Neural cell (in vitro differentiated cells): ENCODE data around the gene PPIB. TPM values are rescaled to one million over a fixed set of nuclear protein-coding genes. Genes with fewer than 3 reads are reported as not detected.

Source experiments
- H2AFZ ChIP-seq: fragments of 200-600, 300-800 bp; sonication (generic), shearing (Covaris generic); 2 replicates; pipeline ENCODE4 v1.6.0; 2014; ENCODE audit warnings: low read depth, mild to moderate bottlenecking, antibody characterized with exemption, low read length, moderate library complexity
- H3F3A ChIP-seq: fragments of 200-600 bp; shearing (Covaris generic); 2 replicates; pipeline ENCODE4 v1.6.1; 2016; ENCODE audit warnings: mild to moderate bottlenecking, moderate library complexity, mixed read lengths, antibody characterized with exemption, low read length; ENCODE audit not compliant: insufficient read depth, poor library complexity, severe bottlenecking
- H3K27ac ChIP-seq: fragments of 200-600, 300-800 bp; sonication (generic), shearing (Covaris generic); 2 replicates; pipeline ENCODE4 v1.5.1; 2014; ENCODE audit warnings: mild to moderate bottlenecking, low read length, moderate library complexity
- H3K27me3 ChIP-seq: fragments of 300-800, 200-600 bp; sonication (generic), shearing (Covaris generic); 2 replicates; pipeline ENCODE4 v1.6.0; 2014; ENCODE audit warnings: mild to moderate bottlenecking, low read depth, low read length, moderate library complexity; ENCODE audit not compliant: insufficient read depth
- H3K36me3 ChIP-seq: fragments of 300-800, 200-600 bp; sonication (generic), shearing (Covaris generic); 2 replicates; pipeline ENCODE4 v1.5.1; 2014; ENCODE audit warnings: mild to moderate bottlenecking, antibody characterized with exemption, low read length, moderate library complexity; ENCODE audit not compliant: insufficient read depth
- H3K4me2 ChIP-seq: fragments of 300-800, 200-600 bp; sonication (generic), shearing (Covaris generic); 2 replicates; pipeline ENCODE4 v1.6.0; 2014; ENCODE audit warnings: mild to moderate bottlenecking, low read length
- H3K4me3 ChIP-seq: fragments of 300-800, 200-600 bp; sonication (generic), shearing (Covaris generic); 2 replicates; pipeline ENCODE4 v1.5.1; 2014; ENCODE audit warnings: mild to moderate bottlenecking, low read length, moderate library complexity
- H3K79me2 ChIP-seq: fragments of 200-600 bp; shearing (Covaris generic); replicated peaks from 2 replicates; pipeline ENCODE4 v1.6.0; 2014; ENCODE audit warnings: mild to moderate bottlenecking, low read length, moderate library complexity; ENCODE audit not compliant: insufficient read depth
- H3K9ac ChIP-seq: fragments of 300-800, 200-600 bp; sonication (generic), shearing (Covaris generic); 2 replicates; pipeline ENCODE4 v1.6.1; 2016; ENCODE audit warnings: mild to moderate bottlenecking, low read length, mixed read lengths
- H3K9me2 ChIP-seq: fragments of 200-600 bp; shearing (Covaris generic); 2 replicates; pipeline ENCODE4 v1.6.1; 2016; ENCODE audit warnings: mild to moderate bottlenecking, low read length, mixed read lengths; ENCODE audit not compliant: insufficient read depth
- H3K9me3 ChIP-seq: fragments of 200-600, 300-800 bp; sonication (generic), shearing (Covaris generic); 2 replicates; pipeline ENCODE4 v1.6.1; 2016; ENCODE audit warnings: mild to moderate bottlenecking, mixed run types, low read length, moderate library complexity, mixed read lengths
- H4K20me1 ChIP-seq: fragments of 200-600 bp; shearing (Covaris generic); 2 replicates; pipeline ENCODE4 v1.6.1; 2016; ENCODE audit warnings: mild to moderate bottlenecking, mixed run types; ENCODE audit not compliant: insufficient read depth
- EP300 ChIP-seq: fragments of 450-650 bp; conservative IDR thresholded peaks from 2 replicates; pipeline ENCODE4 v1.6.1; 2014; ENCODE audit warnings: antibody characterized with exemption, mild to moderate bottlenecking, moderate library complexity; ENCODE audit not compliant: poor library complexity, severe bottlenecking
- EZH2 ChIP-seq: fragments of 200-600, 300-800 bp; shearing (Covaris generic), sonication (generic); IDR thresholded peaks from 2 replicates; pipeline ENCODE4 v1.6.1; 2014; ENCODE audit warnings: antibody characterized with exemption, low read length, borderline replicate concordance, mild to moderate bottlenecking; ENCODE audit not compliant: insufficient read depth, poor library complexity, severe bottlenecking
- MXI1 ChIP-seq: fragments of 450-650 bp; conservative IDR thresholded peaks from 2 replicates; pipeline ENCODE4 v1.6.1; 2014; ENCODE audit warnings: antibody characterized with exemption, mild to moderate bottlenecking; ENCODE audit not compliant: poor library complexity, severe bottlenecking
- POLR2AphosphoS5 ChIP-seq: IDR thresholded peaks from 2 replicates; pipeline ENCODE4 v1.6.1; 2012
- RAD21 ChIP-seq: fragments of 450-650 bp; conservative IDR thresholded peaks from 2 replicates; pipeline ENCODE4 v1.6.1; 2014; ENCODE audit warnings: antibody characterized with exemption, mild to moderate bottlenecking, moderate library complexity
- SMC3 ChIP-seq: fragments of 450-650 bp; conservative IDR thresholded peaks from 2 replicates; pipeline ENCODE4 v1.6.1; 2014; ENCODE audit warnings: antibody characterized with exemption, mild to moderate bottlenecking, moderate library complexity; ENCODE audit not compliant: poor library complexity
- TAF1 ChIP-seq: IDR thresholded peaks from 2 replicates; pipeline ENCODE4 v1.6.1; 2012; ENCODE audit warnings: low read depth
- polyA plus RNA-seq: library from polyadenylated mRNA; depleted of rRNA; stranded (reverse); fragments of >200 nt; gene quantifications from 2 replicates; pipeline ENCODE4 v1.2.3, GENCODE V29; 2014
- TF ChIP-seq, protein P1 (sequence below): IDR thresholded peaks from 2 replicates; pipeline ENCODE4 v1.6.1; 2012; ENCODE audit warnings: borderline replicate concordance
- TF ChIP-seq, protein P2 (sequence below): fragments of 450-650 bp; IDR thresholded peaks from 2 replicates; pipeline ENCODE4 v1.5.1; 2014; ENCODE audit warnings: antibody characterized with exemption, mild to moderate bottlenecking, moderate library complexity; ENCODE audit not compliant: poor library complexity, severe bottlenecking

PPIB gene
- polyA plus RNA-seq, 1 donor from 2014 or later: 206 TPM

DNA sequence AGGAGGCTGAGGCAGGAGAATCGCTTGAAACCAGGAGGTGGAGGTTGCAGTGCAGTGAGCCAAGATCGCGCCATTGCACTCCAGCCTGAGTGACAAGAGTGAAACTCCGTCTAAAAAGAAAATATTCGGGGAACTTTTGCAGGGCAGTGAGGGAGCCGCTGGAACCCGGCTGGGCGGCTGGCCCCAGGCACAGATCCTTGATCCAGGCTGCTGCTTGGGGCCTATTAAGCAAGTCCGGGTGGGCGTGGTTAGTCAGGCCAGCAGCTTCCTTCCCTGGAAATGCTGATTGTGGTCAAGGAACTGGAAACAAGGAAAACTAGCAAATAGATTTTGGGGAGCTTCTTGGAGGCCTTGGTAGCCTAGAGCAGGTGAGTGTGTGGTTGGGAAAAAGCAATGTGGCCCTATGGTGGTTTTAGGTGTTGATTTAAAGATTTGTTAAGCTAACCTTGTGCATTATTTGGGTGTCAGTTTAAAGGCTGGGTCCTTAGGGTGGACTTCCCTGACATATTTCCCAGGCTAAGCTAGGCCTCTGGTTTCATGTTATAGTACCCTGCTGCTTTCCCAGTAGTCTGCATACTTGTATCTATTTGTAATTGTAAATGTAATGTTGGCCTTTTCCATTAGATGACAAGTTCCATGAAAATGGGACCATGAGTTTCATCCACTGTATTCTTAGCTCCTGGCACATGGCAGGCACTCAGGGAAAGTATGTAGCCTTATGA lies 29.0 kb downstream of the PPIB start:
- no peaks in the 10 kb centered on the region for H3F3A ChIP-seq
- H3K4me2 ChIP-seq: no peak overlapping the region
- no peak for TF ChIP-seq SMC3
- TF ChIP-seq, protein P1, sequence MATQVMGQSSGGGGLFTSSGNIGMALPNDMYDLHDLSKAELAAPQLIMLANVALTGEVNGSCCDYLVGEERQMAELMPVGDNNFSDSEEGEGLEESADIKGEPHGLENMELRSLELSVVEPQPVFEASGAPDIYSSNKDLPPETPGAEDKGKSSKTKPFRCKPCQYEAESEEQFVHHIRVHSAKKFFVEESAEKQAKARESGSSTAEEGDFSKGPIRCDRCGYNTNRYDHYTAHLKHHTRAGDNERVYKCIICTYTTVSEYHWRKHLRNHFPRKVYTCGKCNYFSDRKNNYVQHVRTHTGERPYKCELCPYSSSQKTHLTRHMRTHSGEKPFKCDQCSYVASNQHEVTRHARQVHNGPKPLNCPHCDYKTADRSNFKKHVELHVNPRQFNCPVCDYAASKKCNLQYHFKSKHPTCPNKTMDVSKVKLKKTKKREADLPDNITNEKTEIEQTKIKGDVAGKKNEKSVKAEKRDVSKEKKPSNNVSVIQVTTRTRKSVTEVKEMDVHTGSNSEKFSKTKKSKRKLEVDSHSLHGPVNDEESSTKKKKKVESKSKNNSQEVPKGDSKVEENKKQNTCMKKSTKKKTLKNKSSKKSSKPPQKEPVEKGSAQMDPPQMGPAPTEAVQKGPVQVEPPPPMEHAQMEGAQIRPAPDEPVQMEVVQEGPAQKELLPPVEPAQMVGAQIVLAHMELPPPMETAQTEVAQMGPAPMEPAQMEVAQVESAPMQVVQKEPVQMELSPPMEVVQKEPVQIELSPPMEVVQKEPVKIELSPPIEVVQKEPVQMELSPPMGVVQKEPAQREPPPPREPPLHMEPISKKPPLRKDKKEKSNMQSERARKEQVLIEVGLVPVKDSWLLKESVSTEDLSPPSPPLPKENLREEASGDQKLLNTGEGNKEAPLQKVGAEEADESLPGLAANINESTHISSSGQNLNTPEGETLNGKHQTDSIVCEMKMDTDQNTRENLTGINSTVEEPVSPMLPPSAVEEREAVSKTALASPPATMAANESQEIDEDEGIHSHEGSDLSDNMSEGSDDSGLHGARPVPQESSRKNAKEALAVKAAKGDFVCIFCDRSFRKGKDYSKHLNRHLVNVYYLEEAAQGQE: no peak
- TF ChIP-seq MXI1: no peak
- TF ChIP-seq POLR2AphosphoS5: no peak
- no peak for TF ChIP-seq EZH2
- no peak for TF ChIP-seq RAD21
- no peak for TF ChIP-seq TAF1
- TF ChIP-seq, protein P2, sequence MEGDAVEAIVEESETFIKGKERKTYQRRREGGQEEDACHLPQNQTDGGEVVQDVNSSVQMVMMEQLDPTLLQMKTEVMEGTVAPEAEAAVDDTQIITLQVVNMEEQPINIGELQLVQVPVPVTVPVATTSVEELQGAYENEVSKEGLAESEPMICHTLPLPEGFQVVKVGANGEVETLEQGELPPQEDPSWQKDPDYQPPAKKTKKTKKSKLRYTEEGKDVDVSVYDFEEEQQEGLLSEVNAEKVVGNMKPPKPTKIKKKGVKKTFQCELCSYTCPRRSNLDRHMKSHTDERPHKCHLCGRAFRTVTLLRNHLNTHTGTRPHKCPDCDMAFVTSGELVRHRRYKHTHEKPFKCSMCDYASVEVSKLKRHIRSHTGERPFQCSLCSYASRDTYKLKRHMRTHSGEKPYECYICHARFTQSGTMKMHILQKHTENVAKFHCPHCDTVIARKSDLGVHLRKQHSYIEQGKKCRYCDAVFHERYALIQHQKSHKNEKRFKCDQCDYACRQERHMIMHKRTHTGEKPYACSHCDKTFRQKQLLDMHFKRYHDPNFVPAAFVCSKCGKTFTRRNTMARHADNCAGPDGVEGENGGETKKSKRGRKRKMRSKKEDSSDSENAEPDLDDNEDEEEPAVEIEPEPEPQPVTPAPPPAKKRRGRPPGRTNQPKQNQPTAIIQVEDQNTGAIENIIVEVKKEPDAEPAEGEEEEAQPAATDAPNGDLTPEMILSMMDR: no peak
- no peak for TF ChIP-seq EP300
- no peak overlapping the region for H3K9ac ChIP-seq
- no peaks in the 10 kb centered on the region for H3K79me2 ChIP-seq
- peaks cover 11% of the 10 kb centered on the region for H3K36me3 ChIP-seq
- H3K27me3 ChIP-seq: no peaks in the 10 kb centered on the region
- H3K9me2 ChIP-seq: no peaks in the 10 kb centered on the region
- no peak overlapping the region for H2AFZ ChIP-seq
- no peaks in the 10 kb centered on the region for H4K20me1 ChIP-seq
- no peaks in the 10 kb centered on the region for H3K9me3 ChIP-seq
- H3K4me3 ChIP-seq: no peak overlapping the region
- no peak overlapping the region for H3K27ac ChIP-seq

DNA sequence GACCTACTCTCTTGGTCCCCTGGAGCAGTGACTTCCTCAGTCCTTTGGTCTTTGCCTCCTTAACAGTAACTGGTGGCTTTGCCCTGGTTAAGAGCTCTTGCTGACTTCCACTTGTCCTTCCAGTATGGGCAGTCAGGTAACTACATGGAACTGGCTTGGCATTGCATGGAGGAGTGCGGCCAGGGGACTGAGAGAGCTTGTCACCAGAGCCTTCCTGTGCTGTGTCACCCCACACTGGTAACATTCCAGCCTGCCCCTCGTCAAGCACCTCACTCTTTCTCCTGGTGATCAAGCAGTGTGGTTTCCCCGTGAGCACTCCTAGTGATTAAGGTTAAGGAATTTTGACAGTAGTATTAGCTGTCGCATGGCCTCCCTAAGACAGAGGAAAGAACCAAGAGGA lies 30.6 kb downstream of the PPIB start:
- no peak overlapping the region for H3K27ac ChIP-seq
- H3K79me2 ChIP-seq: no peaks in the 10 kb centered on the region
- H4K20me1 ChIP-seq: no peaks in the 10 kb centered on the region
- TF ChIP-seq, protein P1: no peak
- TF ChIP-seq EZH2 (no peak), MXI1 (no peak)
- TF ChIP-seq, protein P2: no peak
- no peaks in the 10 kb centered on the region for H3K9me3 ChIP-seq
- no peak overlapping the region for H3K4me3 ChIP-seq
- peaks cover 4% of the 10 kb centered on the region for H3K36me3 ChIP-seq
- no peak overlapping the region for H2AFZ ChIP-seq
- H3K4me2 ChIP-seq: no peak overlapping the region
- H3K27me3 ChIP-seq: no peaks in the 10 kb centered on the region
- H3F3A ChIP-seq: no peaks in the 10 kb centered on the region
- H3K9me2 ChIP-seq: no peaks in the 10 kb centered on the region
- no peak overlapping the region for H3K9ac ChIP-seq
